Testis (tissue), 2 donors: ENCODE measurements around the gene KLF3.

Experiments used
- POLR2A ChIP-seq: fragments of 450-650 bp; IDR thresholded peaks from one replicate; pipeline ENCODE4 v1.6.1; 2017; ENCODE audit warnings: antibody characterized with exemption, mild to moderate bottlenecking, moderate library complexity
- TF ChIP-seq, protein P1 (sequence below), 3 experiments: fragments of 450-650 bp in 2 of 3; fragments of 200-600 bp in 1 of 3; sonication (generic) in 1 of 3; IDR thresholded peaks; one replicate each; pipeline ENCODE4 v1.5.1; 2016 to 2019; ENCODE audit warnings: antibody characterized with exemption in 3 of 3, mild to moderate bottlenecking in 2 of 3, moderate library complexity in 1 of 3

DNA sequence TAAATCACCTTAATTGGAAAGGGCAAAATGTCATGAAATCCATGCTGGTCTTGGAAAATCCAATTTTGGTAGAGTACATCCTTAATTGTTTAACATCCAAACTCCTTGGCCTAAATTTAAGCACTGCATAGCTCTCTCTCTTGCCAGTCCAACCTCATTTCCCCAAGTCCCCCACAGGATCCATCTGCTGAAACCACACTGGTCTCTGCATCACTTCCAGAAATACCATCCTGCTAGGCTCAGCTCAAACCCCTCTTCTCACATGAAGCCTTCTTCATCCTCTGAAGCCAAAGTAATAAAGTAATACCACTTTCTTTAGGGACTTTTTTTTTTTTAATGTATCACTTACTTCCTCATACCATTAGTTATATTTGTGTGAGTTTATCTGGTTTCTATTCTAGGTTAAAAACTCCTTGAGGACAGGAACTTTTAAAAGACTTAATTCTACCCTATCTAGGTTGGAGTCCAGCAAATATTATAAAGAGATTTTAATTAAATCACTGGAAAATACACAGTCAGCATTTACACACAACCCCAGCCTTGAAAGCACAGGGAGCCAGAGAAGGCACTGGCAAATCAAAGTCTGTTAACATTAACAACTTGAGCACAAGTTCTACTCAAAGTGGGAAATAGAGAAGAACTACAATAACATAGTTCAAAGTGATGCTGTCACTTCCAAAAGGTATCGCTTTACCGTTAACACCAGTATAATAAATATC lies 16.7 kb upstream of the KLF3 start:
- TF ChIP-seq, protein P1, sequence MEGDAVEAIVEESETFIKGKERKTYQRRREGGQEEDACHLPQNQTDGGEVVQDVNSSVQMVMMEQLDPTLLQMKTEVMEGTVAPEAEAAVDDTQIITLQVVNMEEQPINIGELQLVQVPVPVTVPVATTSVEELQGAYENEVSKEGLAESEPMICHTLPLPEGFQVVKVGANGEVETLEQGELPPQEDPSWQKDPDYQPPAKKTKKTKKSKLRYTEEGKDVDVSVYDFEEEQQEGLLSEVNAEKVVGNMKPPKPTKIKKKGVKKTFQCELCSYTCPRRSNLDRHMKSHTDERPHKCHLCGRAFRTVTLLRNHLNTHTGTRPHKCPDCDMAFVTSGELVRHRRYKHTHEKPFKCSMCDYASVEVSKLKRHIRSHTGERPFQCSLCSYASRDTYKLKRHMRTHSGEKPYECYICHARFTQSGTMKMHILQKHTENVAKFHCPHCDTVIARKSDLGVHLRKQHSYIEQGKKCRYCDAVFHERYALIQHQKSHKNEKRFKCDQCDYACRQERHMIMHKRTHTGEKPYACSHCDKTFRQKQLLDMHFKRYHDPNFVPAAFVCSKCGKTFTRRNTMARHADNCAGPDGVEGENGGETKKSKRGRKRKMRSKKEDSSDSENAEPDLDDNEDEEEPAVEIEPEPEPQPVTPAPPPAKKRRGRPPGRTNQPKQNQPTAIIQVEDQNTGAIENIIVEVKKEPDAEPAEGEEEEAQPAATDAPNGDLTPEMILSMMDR (IDR thresholded peaks at IDR 0.05), result no peak
- no peak for TF ChIP-seq POLR2A
